ENCODE measurements around the gene NR2F1. TPM values are rescaled to one million over a fixed set of nuclear protein-coding genes. Genes with fewer than 3 reads are reported as not detected.
A peak's percentile ranks its signal among the peaks of the same experiment; 100 is the strongest.
"Not testable (repeated sequence)": the region's sequence is repeated elsewhere in the genome, so short reads cannot be mapped to it uniquely, and the experiment has no call there.

NR2F1 gene
- under 1 TPM; 0.08 to 0.21 (median 0.10) TPM for total RNA-seq

DNA sequence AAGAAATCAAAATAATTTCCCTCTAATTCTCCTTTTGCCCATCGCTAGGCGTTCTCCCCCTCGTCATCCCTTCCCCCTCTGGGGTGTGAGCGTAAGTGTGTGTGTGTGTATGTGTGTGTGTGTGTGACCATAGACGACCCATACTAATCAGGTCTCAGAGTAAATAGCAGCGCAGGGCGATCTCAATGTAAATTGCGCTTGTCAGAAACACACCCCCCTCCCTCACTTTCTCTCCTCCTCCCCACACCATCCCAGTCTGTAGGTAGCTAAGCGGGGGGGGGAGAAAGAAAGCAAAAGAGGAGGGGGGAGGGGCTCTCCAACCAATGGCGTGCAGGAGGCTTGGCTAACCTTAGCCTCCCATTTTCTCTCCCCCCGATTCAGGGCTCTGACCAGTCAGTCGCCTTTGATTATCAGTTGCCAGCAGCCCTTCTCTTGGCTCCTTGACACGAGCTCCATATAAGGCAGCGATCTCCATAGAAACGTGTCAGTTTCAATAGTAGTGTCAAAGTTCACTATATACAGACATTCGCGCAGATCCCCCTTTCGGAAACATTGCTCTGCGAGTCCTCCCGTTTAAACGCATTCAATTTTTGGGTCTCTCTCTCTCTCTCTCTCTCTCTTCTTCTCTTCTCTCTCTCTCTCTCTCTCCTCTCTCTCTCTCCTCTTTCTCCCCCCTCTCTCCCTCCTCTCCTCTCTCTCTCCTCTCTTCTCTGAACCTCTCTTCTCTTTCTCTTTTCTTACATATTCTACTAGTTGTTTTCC, at the start of gene NR2F1:
NR2F1 (plus strand) TSS at position 546 of the 762 bp plus-strand sequence. CDS start 1,802 bp downstream, outside the sequence.
- H3K9me3 Mint-ChIP-seq, result no peaks in the 10 kb centered on the region
- peaks cover 20% of the 10 kb centered on the region for H3K4me1 Mint-ChIP-seq (ENCODE audit: low read depth)
- DNase-seq (no peak), ATAC-seq (no peak)
- H3K4me3 Mint-ChIP-seq, result peak within 1 kb of the TSS; percentile 73
- no peaks in the 10 kb centered on the region for H3K36me3 Mint-ChIP-seq (ENCODE audit: insufficient read depth)
- H3K27me3 Mint-ChIP-seq (ENCODE audit: low read depth), result peaks cover 46% of the 10 kb centered on the region

GRCh38 chr5:93545872-93546271, 37.1 kb upstream of the NR2F1 start:
- H3K36me3 Mint-ChIP-seq (ENCODE audit: insufficient read depth), result no peaks in the 10 kb centered on the region
- DNase-seq, result no peak
- no peaks in the 10 kb centered on the region for H3K4me1 Mint-ChIP-seq (ENCODE audit: low read depth)
- peaks cover 19% of the 10 kb centered on the region for H3K27me3 Mint-ChIP-seq (ENCODE audit: low read depth)
- H3K9me3 Mint-ChIP-seq, result no peaks in the 10 kb centered on the region
- ATAC-seq, result no peak
- no peak overlapping the region for H3K4me3 Mint-ChIP-seq

- peaks cover 19% of the 10 kb centered on the region for H3K27me3 Mint-ChIP-seq (ENCODE audit: low read depth)
- not testable (repeated sequence) for H3K36me3 Mint-ChIP-seq (ENCODE audit: insufficient read depth); H3K9me3 Mint-ChIP-seq; H3K4me1 Mint-ChIP-seq (ENCODE audit: low read depth); ATAC-seq; DNase-seq; H3K4me3 Mint-ChIP-seq
These were observed 33.4 kb upstream of the NR2F1 start for GRCh38 chr5:93549594-93549993.

DNA sequence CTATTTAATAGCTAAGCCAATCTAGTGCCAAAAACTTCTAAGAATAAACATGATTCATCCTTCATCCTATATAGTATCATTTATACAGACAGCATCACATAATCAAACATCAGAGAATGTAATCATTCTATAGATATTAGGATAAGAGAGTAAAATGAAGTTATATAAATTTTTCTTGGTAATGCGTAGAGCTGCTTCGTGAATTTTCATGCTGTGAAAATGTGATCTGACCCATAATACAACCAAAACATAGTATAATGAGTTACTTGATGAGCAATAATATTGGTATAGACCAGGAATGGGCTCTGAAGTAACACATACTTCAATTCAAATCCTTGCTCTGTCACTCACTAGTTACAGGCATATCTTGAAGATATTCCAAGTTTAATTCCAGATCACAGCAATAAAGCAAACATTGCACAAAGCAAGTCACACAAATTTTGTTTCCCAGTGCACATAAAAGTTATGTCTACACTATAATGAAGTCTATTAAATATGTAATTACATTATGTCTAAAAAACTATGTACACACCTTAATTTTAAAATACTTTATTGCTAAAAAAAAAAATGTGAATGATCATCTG, 25.9 kb upstream of the NR2F1 start:
- H3K4me1 Mint-ChIP-seq (ENCODE audit: low read depth), result no peaks in the 10 kb centered on the region
- no peaks in the 10 kb centered on the region for H3K36me3 Mint-ChIP-seq (ENCODE audit: insufficient read depth)
- no peak overlapping the region for H3K4me3 Mint-ChIP-seq
- H3K9me3 Mint-ChIP-seq, result no peaks in the 10 kb centered on the region
- ATAC-seq, result no peak
- DNase-seq, result no peak
- peaks cover 22% of the 10 kb centered on the region for H3K27me3 Mint-ChIP-seq (ENCODE audit: low read depth)

DNA sequence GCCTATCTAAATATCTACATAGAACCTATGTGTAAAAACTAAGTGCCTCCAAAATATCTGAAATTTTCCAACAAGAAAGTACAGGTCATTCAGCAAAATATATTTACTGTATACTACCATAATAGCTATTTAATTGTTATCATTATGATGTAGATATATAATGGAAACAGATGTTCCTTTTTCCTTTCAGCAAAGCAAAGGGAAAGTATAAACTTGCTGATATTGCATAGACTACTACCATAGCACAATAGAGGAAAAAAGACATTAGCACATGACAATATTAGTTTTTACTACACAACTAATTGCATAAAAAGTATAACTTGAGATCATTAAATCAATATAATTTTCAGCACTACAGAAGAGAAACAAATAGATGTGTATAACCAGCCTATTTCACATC, 16.9 kb upstream of the NR2F1 start:
- Mint-ChIP-seq H3K27me3 (ENCODE audit: low read depth) (peaks cover 41% of the 10 kb centered on the region), H3K36me3 (ENCODE audit: insufficient read depth) (no peaks in the 10 kb centered on the region), H3K4me3 (no peak overlapping the region), H3K9me3 (no peaks in the 10 kb centered on the region), H3K4me1 (ENCODE audit: low read depth) (peaks cover 10% of the 10 kb centered on the region)
- ATAC-seq, result no peak
- no peak for DNase-seq

- no peaks in the 10 kb centered on the region for H3K36me3 Mint-ChIP-seq (ENCODE audit: insufficient read depth)
- no peak for DNase-seq
- no peaks in the 10 kb centered on the region for H3K9me3 Mint-ChIP-seq
- peaks cover 53% of the 10 kb centered on the region for H3K27me3 Mint-ChIP-seq (ENCODE audit: low read depth)
- H3K4me1 Mint-ChIP-seq (ENCODE audit: low read depth), result peaks cover 15% of the 10 kb centered on the region
- ATAC-seq, result no peak
- no peak overlapping the region for H3K4me3 Mint-ChIP-seq
These were observed 15.6 kb upstream of the NR2F1 start for GRCh38 chr5:93567424-93567823.

- H3K9me3 Mint-ChIP-seq, result no peaks in the 10 kb centered on the region
- peaks cover 11% of the 10 kb centered on the region for H3K4me1 Mint-ChIP-seq (ENCODE audit: low read depth)
- H3K4me3 Mint-ChIP-seq, result no peak overlapping the region
- ATAC-seq, result no peak
- H3K27me3 Mint-ChIP-seq (ENCODE audit: low read depth), result peaks cover 64% of the 10 kb centered on the region
- peaks cover 1% of the 10 kb centered on the region for H3K36me3 Mint-ChIP-seq (ENCODE audit: insufficient read depth)
- DNase-seq, result no peak
These were observed 13.5 kb upstream of the NR2F1 start for GRCh38 chr5:93569300-93570160.

DNA sequence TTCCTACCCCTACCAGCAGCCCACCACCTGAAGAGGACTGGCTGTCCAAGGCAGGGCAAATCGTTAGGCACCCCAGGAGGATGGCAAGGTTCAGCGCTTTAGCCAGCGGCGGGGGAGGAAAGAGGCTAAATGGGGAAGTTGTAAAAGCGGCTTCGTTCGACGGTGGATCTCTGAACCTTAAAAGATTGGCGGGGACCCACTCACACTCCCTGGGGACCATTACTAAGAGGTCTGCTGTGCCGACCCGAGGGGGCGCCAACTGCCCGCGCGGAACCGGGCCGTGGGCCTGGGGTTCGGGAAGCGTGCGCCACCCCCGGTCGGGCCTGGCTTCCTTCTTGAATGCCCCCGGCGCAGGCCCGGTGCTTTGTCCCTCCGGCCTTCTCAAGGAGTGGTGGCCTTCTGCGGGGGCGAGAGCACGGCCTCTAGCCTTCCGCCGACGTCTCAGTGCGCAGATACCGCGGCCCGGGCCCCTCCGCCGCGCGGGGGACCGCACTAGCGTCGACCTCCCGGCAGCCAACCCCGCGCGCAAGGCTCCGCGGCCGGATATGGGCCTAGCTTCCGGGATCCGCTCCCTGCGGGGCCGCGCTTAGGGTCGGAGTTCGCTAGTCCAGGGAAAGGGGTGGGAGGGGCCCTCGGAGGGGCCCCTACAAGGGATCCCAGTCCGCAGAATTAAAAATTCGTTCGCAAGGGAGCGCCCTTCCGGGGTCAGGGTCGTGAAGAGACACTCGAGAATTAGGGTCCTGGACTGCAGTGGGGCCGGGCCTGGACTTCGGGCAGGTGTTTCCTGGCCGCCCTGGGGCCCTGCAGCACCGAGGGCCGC, 12.5 kb upstream of the NR2F1 start:
- Mint-ChIP-seq H3K27me3 (ENCODE audit: low read depth) (peaks cover 73% of the 10 kb centered on the region), H3K9me3 (no peaks in the 10 kb centered on the region), H3K36me3 (ENCODE audit: insufficient read depth) (peaks cover 1% of the 10 kb centered on the region), H3K4me1 (ENCODE audit: low read depth) (peaks cover 11% of the 10 kb centered on the region), H3K4me3 (no peak overlapping the region)
- ATAC-seq (peak; percentile 64 to 69), DNase-seq (no peak)

DNA sequence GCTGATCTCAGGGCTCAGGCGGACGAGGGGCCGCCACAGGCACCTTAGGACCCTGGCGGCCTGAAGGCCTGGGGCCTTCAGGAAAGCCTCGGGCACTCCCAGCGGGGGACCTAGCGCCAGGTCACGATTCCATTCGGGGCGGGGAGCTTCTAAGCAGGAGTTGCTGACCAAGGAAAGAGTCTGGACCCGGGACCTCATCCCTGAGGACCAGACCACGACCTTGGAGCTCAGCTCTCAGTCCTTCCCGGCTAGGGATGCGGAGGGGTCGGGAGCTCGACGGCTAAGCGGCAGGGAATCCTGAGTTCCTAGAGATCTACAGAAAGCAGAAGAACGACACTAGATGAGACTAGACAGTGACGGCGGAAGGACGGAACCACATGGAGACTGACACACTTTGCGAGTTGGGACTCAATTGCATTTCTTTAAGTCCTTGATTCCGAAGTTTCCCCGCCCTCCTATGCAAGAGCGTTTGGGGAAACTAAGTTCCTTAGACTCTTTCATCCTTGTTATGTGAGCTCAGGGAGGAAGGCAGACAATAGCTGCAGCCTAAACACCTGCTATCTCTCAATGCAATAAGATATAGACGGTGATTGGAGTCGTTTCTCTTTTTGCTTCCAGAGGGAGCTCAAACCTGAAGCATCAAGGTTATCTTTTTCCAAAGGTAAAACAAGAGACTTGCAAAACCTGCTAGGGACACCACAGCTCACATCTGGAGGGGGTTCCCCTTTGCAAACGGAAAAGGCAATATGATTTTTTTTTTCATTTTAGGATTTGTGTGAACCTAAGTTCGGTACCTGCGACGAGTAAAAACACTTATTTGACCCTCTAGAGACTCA, 11.7 kb upstream of the NR2F1 start:
- Mint-ChIP-seq H3K9me3 (no peaks in the 10 kb centered on the region), H3K4me3 (no peak overlapping the region), H3K4me1 (ENCODE audit: low read depth) (peaks cover 11% of the 10 kb centered on the region), H3K27me3 (ENCODE audit: low read depth) (peaks cover 81% of the 10 kb centered on the region), H3K36me3 (ENCODE audit: insufficient read depth) (peaks cover 1% of the 10 kb centered on the region)
- no peak for ATAC-seq
- no peak for DNase-seq

DNA sequence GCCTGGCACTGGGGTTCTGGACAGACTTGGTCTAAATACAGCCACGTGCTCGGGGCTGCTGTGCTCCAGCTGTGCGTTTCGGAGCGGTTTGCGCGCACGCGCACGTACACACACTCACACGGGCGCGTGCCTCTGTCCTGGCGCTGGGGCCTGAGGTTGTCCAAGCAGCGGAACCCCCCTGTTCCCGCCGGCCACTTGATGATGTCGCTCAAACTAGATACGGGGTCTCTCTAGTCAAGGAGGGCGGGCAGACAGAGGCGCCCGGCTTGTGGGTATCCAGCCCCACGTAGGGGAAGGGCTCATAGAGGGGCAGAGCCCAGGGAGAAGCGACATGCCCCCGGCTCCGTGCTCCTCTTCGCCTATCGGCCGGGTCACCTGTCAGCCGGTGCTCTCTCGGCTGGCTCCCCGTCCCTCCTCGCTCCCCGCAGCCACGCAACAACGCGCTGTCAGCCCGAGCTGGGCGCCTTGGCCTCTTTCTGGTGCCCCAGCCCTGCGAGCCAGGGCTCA, 10.9 kb upstream of the NR2F1 start:
- Mint-ChIP-seq H3K27me3 (ENCODE audit: low read depth) (peaks cover 84% of the 10 kb centered on the region), H3K4me1 (ENCODE audit: low read depth) (peaks cover 11% of the 10 kb centered on the region), H3K4me3 (no peak overlapping the region), H3K9me3 (no peaks in the 10 kb centered on the region), H3K36me3 (ENCODE audit: insufficient read depth) (peaks cover 1% of the 10 kb centered on the region)
- no peak for DNase-seq
- peak in 1 of 2 donors; percentile 9 for ATAC-seq

GRCh38 chr5:93572608-93573353, 10.2 kb upstream of the NR2F1 start:
- H3K4me1 Mint-ChIP-seq (ENCODE audit: low read depth), result peaks cover 11% of the 10 kb centered on the region
- H3K27me3 Mint-ChIP-seq (ENCODE audit: low read depth), result peaks cover 86% of the 10 kb centered on the region
- H3K36me3 Mint-ChIP-seq (ENCODE audit: insufficient read depth), result peaks cover 1% of the 10 kb centered on the region
- DNase-seq (no peak), ATAC-seq (no peak)
- no peaks in the 10 kb centered on the region for H3K9me3 Mint-ChIP-seq
- no peak overlapping the region for H3K4me3 Mint-ChIP-seq

GRCh38 chr5:93573354-93574351, 9.4 kb upstream of the NR2F1 start:
- no peaks in the 10 kb centered on the region for H3K9me3 Mint-ChIP-seq
- no peak overlapping the region for H3K4me3 Mint-ChIP-seq
- H3K36me3 Mint-ChIP-seq (ENCODE audit: insufficient read depth), result peaks cover 1% of the 10 kb centered on the region
- H3K4me1 Mint-ChIP-seq (ENCODE audit: low read depth), result peaks cover 11% of the 10 kb centered on the region
- no peak for DNase-seq
- no peak for ATAC-seq
- H3K27me3 Mint-ChIP-seq (ENCODE audit: low read depth), result peaks cover 90% of the 10 kb centered on the region

Measured in activated T-cell treated with anti-CD3 and anti-CD28 coated beads, Interleukin-2, amount 50 U/mL, for 4 hours (primary cell).